ENCODE results near the gene PGPEP1.

Gene PGPEP1, protein sequence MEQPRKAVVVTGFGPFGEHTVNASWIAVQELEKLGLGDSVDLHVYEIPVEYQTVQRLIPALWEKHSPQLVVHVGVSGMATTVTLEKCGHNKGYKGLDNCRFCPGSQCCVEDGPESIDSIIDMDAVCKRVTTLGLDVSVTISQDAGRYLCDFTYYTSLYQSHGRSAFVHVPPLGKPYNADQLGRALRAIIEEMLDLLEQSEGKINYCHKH

DNA sequence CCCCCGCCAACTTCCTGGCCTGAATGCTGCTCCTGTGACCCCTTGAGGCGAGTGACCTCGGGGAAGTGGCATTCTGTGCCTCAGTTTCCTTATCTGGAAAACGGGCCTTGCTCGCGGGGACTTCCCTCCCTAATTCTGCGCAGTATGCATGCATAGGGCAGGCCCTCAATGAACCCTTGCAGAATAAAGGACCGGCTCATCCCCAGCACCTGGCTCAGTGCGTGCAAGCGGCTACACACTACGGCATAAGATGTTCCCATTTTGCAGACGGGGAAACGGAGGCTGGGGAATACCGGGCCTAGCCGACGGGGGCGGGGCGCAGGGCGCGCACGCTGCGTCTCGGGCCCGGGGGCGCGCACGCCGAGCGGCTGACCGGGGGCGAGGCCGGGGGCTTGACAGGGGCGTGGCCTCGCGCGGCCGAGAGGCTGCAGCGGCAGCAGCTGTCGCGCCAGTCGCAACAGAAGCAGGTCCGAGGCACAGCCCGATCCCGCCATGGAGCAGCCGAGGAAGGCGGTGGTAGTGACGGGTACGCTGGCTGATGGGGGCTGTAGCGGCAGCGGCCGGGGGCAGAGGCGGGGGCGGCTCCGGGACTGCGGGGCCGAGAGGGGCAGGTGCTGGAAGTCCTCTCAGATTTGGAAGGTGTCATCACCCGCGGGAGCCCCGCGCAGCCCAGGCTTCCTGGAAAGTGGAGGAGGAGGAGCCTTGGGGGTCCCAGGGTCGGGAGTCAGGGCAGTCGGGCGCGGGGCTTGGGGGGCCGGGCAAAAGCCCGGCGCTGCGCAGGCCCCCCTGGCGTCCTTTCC lies at the start of gene PGPEP1:
PGPEP1 (plus strand) TSS at position 409 of the 800 bp plus-strand sequence; CDS start at position 493, 84 bp downstream.
- DNase-seq: peak; percentile 66

DNA sequence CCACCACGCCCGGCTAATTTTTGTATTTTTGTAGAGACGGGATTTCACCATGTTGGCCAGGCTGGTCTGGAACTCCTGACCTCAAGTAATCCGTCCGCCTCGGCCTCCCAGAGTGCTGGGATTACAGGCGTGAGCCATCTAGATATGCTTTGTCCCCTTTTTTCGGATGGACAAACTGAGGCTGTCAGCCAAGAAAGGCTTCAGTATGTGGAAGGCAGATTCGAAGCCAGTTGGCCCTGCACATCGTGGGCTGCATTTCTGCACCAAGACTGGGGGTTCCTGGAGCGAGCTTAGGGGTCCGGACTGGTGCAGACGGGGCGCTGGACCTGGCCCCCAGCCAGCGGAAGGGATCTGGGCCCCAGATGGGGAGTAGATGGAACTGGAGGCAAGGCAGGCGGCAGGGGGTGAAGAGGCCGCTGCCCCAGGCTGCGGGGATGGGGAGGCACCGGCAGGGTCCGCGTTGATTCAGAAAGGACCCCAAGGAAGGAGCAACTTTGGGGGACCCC lies 49.3 kb upstream of the PGPEP1 start:
- no peak for DNase-seq

DNA sequence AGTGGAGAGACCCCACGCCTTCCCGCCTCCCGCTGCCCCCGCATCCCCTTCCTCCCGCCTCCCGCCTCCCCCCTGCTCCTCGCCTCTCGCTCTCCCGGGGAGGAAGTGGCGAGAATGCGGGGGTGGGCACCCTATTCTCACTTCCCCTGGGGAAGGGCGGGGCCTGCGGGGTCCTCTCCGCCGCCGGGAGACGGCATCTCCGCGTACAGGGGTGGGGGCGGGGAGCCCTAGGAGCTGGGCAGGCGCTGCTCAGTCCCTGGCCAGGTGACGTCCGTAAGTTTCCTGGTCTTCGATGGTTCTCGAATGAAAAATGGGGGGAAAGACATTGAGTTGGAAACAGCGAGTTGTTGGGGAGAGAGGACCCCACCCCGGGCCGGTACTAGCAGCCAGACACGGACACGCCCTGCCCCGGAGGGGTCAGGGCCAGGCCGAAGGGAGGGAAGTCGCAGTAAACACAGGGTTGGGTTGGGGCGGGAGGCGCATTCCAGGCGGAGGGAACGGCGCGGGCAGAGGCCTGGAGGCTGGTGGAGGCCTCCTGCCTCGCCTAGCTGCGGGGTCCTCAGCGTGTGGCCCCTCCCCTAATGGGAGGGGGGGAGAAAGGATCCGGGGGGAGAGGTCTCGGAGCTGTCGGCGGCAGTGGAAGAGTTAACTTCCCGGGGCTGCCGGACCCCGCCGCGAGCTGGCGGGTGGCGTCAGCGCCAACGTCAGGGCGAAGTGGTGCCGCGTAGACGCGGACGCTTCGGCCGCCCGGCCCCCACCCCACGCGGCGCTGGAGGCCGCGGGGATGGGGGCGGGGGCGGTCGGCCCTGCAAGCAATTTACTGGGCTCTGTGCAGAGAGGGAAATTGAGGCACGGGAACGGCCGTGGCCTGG lies 48.6 kb upstream of the PGPEP1 start:
- peak; percentile 57 for DNase-seq

DNA sequence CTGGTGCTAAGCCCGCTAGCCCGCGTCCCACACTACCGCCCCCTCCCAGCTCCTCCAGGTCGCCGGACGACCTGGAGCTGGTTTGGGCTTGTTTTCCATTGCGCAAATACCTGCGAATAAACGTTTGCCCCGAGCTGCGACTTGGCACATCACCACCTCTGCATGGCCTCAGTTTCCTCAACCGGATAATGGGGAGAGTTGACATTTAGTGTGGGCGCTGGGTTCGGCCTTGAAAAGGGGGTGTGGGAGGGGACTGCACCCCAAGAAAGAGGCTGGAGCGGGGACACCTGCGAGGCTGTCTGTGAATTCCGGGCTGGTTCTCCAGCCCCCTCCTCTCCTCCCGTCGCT lies 48.0 kb upstream of the PGPEP1 start:
- DNase-seq: no peak

DNA sequence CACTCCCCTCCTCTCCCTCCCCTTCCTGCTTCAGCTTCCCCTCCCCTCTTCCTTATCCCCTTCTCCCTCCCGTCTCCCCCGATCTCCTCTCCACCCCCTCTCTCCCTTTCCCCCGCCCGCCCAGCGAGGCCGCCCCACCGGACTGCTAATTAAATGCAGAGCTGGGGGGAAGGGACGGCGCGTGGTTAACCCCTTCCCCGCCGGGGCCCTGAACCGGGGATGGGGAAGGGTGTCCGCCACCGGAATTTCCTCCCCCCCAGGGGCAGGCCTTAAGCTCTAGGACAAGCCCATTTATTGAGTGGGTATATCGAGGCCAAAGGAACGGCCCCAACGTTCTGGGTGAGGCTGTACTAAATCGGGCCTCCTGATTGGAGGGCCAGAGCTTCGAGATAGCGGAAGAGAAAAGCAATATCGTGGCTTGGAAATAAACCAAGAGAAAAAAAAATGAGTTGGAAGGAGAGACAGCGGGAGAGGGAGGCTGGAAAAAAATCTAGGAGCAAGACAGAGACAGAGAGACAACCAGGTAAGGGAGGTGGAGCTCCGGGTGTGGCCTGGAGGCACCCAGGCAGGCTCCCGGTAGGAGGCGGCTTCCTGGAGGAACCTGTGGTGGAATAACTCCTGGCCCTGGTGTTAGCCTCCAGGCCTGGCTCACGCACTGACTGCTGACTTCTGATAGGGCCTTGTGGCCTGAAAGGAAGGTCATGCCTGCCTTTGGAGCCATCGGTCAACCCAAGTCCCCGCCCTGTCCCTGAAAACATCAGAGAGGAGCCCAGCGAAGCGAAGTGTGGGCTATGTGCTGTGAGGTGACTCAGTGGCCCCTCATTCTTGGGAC lies 47.4 kb upstream of the PGPEP1 start:
- DNase-seq: peak; percentile 26

DNA sequence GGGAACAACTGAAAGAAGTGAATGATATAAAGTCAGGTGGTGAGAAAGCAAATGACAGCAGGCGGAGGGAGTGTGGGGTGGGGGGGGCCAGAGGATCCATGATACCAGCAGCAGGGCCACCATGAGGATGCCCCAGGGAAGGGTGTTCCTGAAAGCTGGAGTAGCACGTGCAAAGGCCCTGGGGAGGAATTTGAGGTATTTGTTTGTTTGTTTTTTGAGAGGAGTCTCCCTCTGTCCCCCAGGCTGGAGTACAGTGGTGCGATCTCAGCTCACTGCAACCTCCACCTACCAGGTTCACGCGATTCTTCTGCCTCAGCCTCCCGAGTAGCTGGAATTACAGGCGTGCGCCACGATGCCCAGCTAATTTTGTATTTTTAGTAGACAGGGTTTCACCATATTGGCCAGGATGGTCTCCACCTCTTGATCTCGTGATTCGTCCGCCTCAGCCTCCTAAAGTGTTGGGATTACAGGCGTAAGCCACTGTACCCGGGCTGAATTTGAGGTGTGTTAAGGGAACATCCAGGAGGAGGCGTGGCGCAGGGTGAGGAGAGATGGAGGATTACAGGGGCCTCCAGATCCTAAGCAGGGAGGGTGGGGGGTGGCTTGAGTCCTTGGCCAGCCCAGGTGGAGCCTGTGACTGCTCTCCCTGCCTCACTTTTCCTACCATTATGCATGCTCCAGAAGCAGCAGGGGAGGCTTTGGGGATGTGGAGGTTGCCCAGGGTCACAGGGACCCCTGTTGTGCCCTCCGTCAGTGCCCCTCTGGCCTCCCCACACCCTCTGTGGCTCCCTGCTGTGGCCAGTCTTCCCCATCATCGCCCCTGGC lies 46.5 kb upstream of the PGPEP1 start:
- no peak for DNase-seq

DNA sequence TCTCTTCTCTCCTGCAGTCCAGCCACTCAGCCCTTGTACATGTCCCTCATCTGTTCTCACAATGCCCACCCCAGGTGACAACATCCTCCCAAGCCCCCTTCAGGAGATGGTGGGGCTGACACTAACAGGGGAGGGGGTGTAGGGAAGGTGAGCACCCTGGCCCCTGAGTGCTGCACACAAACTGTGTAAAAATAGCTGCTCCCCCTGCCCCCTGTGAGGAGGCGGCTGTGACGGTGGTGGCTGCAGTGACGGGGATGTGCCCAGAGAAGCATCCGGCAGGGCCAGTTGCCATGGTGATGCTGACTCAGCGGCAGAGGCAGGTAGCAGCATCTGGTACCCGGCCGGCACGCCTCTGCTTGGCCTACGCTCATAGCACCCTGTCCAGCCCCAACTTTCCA lies 45.9 kb upstream of the PGPEP1 start:
- DNase-seq: peak; percentile 88

DNA sequence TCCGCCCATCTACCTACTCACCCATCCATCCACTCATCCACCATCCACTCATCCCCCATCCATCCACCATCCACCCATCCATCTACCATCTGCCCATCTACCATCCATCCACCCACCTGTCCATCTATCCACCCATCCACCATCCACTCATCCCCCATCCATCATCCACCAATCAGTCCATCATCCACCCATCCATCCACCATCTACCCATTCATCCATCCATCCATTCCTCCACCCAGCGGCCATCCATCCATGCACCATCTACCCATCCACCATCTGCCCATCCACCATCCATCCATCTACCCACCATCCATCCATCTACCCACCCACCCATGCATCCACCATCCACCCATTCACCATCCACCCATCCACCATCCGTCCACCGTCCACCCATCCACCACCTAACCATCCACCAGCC lies 45.4 kb upstream of the PGPEP1 start:
- DNase-seq: no peak

DNA sequence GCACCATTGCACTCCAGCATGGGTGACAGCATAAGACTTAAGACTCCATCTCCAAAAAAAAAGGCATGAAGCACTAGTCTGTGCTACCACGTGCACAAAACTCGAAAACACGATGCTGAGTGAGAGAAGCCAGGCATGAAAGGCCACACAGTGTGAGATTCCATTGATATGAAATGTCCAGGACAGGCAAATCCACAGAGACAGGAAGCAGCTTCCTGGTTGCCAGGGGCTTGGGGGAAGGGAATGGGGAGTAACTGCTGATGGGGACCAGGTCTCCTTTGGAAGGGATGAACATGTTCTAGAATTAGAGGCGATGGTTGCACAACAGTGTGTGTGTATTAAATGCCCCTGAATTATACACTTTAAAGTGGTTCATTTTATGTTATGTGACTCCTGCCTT lies 43.1 kb upstream of the PGPEP1 start:
- no peak for DNase-seq

DNA sequence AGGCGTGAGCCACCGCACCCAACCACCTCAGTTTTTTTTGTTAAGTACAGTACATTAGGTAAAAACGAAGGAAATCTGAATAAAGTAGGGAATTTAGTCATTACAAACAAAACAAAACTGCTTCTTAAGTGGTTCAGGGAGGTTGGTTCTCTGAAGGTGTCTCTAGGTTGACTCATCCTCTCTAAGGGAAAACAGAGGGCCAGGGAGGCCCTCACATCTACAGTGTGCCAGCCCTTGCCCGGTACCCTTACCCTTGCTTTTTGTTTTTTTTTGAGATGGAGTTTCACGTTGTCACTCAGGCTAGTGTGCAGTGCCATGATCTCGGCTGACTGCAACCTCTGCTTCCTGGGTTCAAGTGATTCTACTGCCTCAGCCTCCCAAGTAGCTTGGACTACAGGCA lies 41.8 kb upstream of the PGPEP1 start:
- DNase-seq: no peak

DNA sequence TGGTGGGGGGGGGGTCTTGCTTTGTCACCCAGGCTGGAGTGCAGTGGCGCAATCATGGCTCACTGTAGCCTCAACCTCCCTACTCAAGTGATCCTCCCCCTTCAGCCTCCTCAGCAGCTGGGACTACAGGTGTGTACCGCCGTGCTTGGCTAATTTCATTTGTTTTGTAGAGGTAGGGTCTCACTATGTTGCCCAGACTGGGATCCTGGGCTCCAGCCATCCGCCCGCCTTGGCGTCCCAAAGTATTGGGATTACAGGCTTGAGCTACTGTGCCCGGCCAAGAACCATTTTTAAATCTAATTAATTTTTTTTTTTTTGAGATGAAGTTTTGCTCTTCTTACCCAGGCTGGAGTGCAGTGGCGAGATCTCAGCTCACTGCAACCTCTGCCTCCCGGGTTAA lies 40.7 kb upstream of the PGPEP1 start:
- DNase-seq: no peak

DNA sequence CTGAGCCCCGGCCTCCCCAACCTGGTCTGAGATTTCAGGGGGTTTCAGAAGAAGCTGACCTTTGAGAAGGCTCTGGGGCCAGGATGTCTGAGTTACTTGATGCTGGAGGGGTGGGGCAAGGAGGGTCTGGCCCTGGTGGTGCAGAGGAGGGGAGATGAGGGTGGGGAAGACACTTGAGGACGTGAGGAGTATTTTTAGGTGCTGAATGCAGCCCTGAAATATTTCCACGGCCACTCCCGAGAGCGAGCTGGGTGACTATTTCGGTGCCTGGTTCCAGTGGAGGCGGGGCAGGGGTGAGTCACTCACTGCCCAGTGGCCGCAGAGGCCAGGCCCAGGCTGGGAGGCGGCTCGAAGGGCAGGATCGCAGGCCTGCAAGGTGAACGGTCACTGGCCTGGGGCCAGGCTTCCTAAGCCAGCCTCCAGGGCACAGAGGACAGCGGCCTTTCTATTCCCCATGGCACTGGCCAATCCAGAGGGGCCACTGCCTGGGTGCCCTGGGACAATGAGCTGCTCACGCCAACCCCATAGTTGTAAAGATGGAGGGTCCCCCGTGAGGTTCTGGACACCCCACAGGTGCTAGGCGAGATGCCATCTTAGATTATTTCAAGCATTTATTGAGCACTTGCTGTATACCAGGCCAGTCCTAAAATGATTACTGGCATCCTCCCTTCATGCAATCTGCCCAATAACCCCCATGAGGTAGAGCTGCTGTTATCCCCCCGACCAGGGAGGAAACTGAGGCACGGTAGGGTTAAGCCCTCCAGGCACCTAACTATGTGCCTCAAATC lies 39.3 kb upstream of the PGPEP1 start:
- no peak for DNase-seq

DNA sequence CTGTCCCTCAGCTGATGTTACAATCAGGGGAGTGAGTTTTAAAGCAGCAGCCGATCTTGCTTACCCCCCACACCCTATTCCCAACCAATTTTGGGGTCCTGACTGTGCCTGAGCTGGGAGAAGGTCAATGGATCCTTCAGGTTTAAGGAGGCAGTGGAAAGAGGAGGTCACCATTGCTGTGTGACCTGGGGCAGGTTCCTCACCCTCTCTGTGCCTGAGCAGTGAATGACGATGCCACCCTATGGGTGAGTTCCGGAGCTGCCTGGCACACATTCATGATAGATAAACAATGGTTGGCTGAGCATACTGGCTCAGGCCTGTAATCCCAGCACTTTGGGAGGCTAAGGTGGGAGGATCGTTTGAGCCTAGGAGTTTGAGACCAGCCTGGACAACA lies 38.7 kb upstream of the PGPEP1 start:
- DNase-seq: no peak

DNA sequence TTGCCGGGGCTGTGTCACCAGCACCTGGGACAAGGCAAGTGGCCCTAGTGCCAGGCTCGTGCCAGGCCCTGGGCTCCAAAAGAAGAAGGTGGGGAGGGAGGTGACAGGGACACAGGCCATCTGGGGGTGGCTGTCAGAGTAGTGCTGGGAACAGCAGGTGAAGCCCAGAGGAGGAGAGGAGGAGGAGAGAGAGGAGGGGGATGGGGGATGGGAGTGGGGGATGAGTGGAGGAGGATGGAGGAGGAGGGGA lies 36.3 kb upstream of the PGPEP1 start:
- DNase-seq: no peak

DNA sequence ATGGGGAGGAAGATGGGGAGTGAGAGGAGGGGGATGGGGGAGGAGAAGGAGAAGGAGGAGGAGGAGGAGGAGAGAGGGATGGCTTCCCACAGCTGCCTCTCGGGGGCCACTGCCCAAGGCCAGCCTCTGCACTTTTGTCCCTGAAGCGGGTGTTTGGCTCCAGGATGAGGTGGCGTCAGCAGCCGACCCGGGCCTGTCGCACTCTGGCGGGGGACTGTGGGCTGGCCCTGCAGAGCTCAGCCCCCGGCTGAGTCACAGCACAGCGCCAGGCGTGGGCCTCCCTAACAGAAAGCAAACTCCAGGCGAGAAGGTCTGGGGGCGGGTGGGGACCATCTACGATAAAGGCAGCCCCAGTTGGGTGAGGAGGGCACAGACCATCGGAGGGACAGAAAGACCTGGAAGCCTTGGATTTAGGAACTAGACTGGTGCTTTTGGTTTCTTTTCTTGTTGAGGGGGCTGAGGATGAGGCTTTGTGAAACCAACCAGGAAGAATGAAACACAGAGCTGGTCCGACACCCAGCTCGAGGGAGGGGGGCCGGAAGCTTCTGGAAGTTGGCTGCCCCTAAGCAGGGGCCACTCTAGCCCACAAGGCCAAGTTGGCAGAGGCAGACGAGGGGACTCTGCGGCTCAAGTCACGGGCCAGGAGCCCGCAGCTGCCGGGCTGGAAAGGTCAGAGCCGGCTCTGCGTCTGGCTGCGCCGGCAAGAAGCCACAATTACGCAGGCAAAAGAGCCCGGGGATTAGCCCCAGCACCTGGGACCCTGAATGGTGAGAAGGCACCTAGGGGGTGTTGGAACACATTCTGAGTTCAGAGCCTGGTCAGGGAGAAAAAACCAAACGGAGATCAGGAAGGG lies 35.7 kb upstream of the PGPEP1 start:
- DNase-seq: peak; percentile 86

DNA sequence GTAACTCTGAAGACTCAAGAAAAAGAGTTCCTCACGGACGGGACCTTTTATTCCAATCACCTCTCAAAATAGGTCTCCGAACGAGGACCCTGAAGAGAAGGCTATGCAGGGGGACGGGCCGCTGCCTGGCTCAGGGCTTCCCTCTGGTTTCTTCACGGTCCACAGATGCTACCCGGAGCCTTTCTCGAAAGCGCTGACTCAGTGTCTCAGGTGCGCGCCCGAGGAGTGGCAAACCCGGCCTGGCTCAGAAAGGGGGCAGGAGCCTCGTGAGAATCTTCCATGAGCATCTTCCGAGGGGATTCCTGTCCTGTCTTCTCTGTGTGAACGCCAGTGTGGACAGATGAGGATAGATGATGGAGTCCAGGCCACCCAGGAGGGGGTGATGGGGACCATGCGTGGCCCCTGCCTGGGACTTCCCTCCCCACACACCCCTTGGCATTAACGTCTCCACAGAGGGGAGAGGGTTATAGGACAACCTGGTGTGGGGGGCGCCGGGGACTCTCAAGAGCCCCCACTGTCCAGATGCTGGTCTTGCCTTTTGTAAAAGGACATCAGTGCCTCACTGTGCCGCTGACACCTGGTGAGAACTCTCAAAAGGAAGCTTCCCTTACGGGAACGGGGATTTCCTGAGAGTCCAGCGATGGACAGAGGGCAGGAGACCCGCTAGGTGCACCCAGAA lies 34.0 kb upstream of the PGPEP1 start:
- DNase-seq: no peak

DNA sequence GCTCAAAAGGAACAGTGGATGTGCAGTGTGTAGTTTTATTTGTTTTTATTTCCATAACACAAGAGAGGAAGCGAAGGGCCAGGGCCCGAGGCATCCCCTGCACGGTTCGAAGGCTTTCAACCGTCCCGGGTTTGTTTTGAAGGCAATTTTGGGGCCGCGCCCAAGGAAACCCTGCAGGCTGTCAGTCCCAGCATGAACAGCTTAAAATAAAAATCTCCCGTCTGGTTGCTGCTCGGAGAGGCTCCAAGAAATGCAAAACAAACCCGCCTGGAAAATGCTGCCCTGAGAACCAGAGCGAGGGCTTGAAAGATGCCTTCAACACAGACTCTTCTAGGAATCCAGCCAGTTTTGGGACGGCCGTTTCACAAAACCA lies 33.5 kb upstream of the PGPEP1 start:
- no peak for DNase-seq

DNA sequence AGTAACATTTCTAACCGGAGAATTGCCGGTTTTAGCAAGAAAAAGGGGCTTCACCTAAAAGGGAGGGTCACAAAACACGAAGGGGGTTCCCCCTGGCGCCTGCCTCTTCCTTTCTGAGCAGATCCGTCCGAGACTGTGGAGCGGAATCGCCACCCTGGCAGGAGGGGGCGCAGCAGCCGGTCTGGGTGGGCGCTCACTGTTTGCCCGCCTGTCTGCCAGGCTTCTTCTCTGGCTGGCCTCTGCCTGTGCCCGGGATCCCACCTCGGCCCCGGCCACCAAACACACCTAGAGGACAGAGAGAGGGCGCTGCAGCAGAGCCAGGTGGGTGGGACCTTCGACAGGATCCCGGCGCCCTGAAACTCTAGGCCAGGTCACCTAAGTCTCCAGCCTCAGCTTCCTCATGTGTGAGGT lies 33.1 kb upstream of the PGPEP1 start:
- no peak for DNase-seq
